HepG2 (cell line): ENCODE data around the gene DDX46. TPM values are rescaled to one million over a fixed set of nuclear protein-coding genes. Genes with fewer than 3 reads are reported as not detected.

Source experiments
- AGO2 ChIP-seq: fragments of 200-400 bp; formaldehyde crosslinking; optimal IDR thresholded peaks from 2 replicates; pipeline ENCODE3; 2017; ENCODE audit warnings: mild to moderate bottlenecking, low read depth, low read length, moderate library complexity
- ARID2 ChIP-seq: sonication (generic); formaldehyde crosslinking; IDR thresholded peaks from 2 replicates; pipeline ENCODE4 v1.8.1; 2022; ENCODE audit warnings: mild to moderate bottlenecking, missing genetic modification reagents, borderline replicate concordance
- ELF1 ChIP-seq: sonication (generic); formaldehyde crosslinking; IDR thresholded peaks from 2 replicates; pipeline ENCODE4 v1.4.0; 2020; ENCODE audit warnings: missing genetic modification reagents
- ISL2 ChIP-seq: sonication (generic); formaldehyde crosslinking; IDR thresholded peaks from 2 replicates; pipeline ENCODE4 v1.5.0; 2020; ENCODE audit warnings: missing genetic modification reagents
- KLF13 ChIP-seq: sonication (generic); formaldehyde crosslinking; IDR thresholded peaks from 2 replicates; pipeline ENCODE4 v1.4.0; 2020; ENCODE audit warnings: mild to moderate bottlenecking, missing genetic modification reagents
- MIXL1 ChIP-seq: IDR thresholded peaks from 2 replicates; pipeline ENCODE4 v1.6.1; 2016
- PBX3 ChIP-seq: sonication (generic); formaldehyde crosslinking; IDR thresholded peaks from 2 replicates; pipeline ENCODE4 v1.8.1; 2023; ENCODE audit warnings: missing genetic modification reagents, inconsistent platforms, borderline replicate concordance
- SIX1 ChIP-seq: sonication (generic); formaldehyde crosslinking; IDR thresholded peaks from 2 replicates; pipeline ENCODE4 v1.4.0; 2020; ENCODE audit warnings: missing genetic modification reagents, borderline replicate concordance
- THAP11 ChIP-seq: IDR thresholded peaks from 2 replicates; pipeline ENCODE4 v1.6.1; 2016; ENCODE audit warnings: missing biosample characterization, missing genetic modification reagents
- ZNF619 ChIP-seq: sonication (generic); formaldehyde crosslinking; IDR thresholded peaks from 2 replicates; pipeline ENCODE4 v1.4.0; 2020; ENCODE audit warnings: mild to moderate bottlenecking, missing genetic modification reagents
- ZNF660 ChIP-seq: sonication (generic); formaldehyde crosslinking; IDR thresholded peaks from 2 replicates; pipeline ENCODE4 v1.5.1; 2020; ENCODE audit warnings: mild to moderate bottlenecking, low read depth, missing genetic modification reagents, borderline replicate concordance
- ZNF891 ChIP-seq: sonication (generic); formaldehyde crosslinking; IDR thresholded peaks from 2 replicates; pipeline ENCODE4 v1.5.0; 2020; ENCODE audit warnings: mild to moderate bottlenecking, missing genetic modification reagents
- ZSCAN25 ChIP-seq: sonication (generic); formaldehyde crosslinking; IDR thresholded peaks from 2 replicates; pipeline ENCODE4 v1.8.0; 2022; ENCODE audit warnings: mild to moderate bottlenecking, missing genetic modification reagents
- polyA plus RNA-seq, 8 experiments: library from polyadenylated mRNA; depleted of rRNA in 3 of 8; stranded (reverse) in 7 of 8; unstranded in 1 of 8; fragments of >200 nt; fragmentation: Illumina TruSeq in 4 of 8; extraction: Trizol in 4 of 8; gene quantifications; 2 replicates each; pipeline versions ENCODE4 v1.2.1 to v1.2.3, GENCODE V29; 2011 to 2016; ENCODE audit warnings: low read depth in 4 of 8, missing spikeins in 1 of 8, mixed read lengths in 1 of 8; ENCODE audit not compliant: insufficient read depth in 1 of 8
- total RNA-seq, 5 experiments: library from RNA; depleted of rRNA; stranded (reverse); fragments of >200 nt; fragmentation: Illumina TruSeq; extraction: Trizol; gene quantifications; 2 replicates each; pipeline ENCODE4 v1.2.3, GENCODE V29; 2016; ENCODE audit warnings: low read depth in 1 of 5
- TF ChIP-seq, protein P1 (sequence below): sonication (generic); formaldehyde crosslinking; conservative IDR thresholded peaks from 2 replicates; pipeline ENCODE4 v1.8.0; 2022; ENCODE audit warnings: missing genetic modification reagents
- TF ChIP-seq, protein P2 (sequence below): sonication (generic); formaldehyde crosslinking; IDR thresholded peaks from 2 replicates; pipeline ENCODE4 v1.5.1; 2020; ENCODE audit warnings: mild to moderate bottlenecking, moderate library complexity, missing genetic modification reagents
- TF ChIP-seq, protein P3 (sequence below): sonication (generic); formaldehyde crosslinking; IDR thresholded peaks from 2 replicates; pipeline ENCODE4 v1.5.1; 2020; ENCODE audit warnings: missing genetic modification reagents, mild to moderate bottlenecking, borderline replicate concordance
- TF ChIP-seq, protein P4 (sequence below): sonication (generic); formaldehyde crosslinking; IDR thresholded peaks from 2 replicates; pipeline ENCODE4 v1.5.1; 2020; ENCODE audit warnings: mild to moderate bottlenecking, missing genetic modification reagents

DDX46 gene
- total and polyA plus RNA-seq, 2 of the 13 experiments (the other 11 are each of a cell fraction or from before 2014, with no cell fraction given): 27.3 to 59.3 TPM

GRCh38 chr5:134758504-134759341, at the start of gene DDX46 (continued):
- TF ChIP-seq PBX3 (no peak), MIXL1 (peak; percentile 92), ELF1 (CRISPR knock-in tag) (peak; percentile 89), AGO2 (peak; percentile 90), ZSCAN25 (CRISPR knock-in tag) (no peak), KLF13 (CRISPR knock-in tag) (no peak), ISL2 (peak; percentile 88), ZNF619 (CRISPR knock-in tag) (peak; percentile 95), SIX1 (CRISPR knock-in tag) (peak; percentile 49; the same call in 1 of the 2 replicates), THAP11 (CRISPR knock-in tag) (peak; percentile 94), ARID2 (CRISPR knock-in tag) (0 out of 2 replicates have a peak, but pooled peaks have one; percentile 51), ZNF891 (CRISPR knock-in tag) (peak; percentile 94), ZNF660 (CRISPR knock-in tag) (no peak)
- TF ChIP-seq, protein P1, sequence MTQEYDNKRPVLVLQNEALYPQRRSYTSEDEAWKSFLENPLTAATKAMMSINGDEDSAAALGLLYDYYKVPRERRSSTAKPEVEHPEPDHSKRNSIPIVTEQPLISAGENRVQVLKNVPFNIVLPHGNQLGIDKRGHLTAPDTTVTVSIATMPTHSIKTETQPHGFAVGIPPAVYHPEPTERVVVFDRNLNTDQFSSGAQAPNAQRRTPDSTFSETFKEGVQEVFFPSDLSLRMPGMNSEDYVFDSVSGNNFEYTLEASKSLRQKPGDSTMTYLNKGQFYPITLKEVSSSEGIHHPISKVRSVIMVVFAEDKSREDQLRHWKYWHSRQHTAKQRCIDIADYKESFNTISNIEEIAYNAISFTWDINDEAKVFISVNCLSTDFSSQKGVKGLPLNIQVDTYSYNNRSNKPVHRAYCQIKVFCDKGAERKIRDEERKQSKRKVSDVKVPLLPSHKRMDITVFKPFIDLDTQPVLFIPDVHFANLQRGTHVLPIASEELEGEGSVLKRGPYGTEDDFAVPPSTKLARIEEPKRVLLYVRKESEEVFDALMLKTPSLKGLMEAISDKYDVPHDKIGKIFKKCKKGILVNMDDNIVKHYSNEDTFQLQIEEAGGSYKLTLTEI: no peak
- TF ChIP-seq, protein P2, sequence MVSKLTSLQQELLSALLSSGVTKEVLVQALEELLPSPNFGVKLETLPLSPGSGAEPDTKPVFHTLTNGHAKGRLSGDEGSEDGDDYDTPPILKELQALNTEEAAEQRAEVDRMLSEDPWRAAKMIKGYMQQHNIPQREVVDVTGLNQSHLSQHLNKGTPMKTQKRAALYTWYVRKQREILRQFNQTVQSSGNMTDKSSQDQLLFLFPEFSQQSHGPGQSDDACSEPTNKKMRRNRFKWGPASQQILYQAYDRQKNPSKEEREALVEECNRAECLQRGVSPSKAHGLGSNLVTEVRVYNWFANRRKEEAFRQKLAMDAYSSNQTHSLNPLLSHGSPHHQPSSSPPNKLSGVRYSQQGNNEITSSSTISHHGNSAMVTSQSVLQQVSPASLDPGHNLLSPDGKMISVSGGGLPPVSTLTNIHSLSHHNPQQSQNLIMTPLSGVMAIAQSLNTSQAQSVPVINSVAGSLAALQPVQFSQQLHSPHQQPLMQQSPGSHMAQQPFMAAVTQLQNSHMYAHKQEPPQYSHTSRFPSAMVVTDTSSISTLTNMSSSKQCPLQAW: peak; percentile 96
- TF ChIP-seq, protein P3, sequence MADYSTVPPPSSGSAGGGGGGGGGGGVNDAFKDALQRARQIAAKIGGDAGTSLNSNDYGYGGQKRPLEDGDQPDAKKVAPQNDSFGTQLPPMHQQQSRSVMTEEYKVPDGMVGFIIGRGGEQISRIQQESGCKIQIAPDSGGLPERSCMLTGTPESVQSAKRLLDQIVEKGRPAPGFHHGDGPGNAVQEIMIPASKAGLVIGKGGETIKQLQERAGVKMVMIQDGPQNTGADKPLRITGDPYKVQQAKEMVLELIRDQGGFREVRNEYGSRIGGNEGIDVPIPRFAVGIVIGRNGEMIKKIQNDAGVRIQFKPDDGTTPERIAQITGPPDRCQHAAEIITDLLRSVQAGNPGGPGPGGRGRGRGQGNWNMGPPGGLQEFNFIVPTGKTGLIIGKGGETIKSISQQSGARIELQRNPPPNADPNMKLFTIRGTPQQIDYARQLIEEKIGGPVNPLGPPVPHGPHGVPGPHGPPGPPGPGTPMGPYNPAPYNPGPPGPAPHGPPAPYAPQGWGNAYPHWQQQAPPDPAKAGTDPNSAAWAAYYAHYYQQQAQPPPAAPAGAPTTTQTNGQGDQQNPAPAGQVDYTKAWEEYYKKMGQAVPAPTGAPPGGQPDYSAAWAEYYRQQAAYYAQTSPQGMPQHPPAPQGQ (CRISPR knock-in tag): no peak
- TF ChIP-seq, protein P4, sequence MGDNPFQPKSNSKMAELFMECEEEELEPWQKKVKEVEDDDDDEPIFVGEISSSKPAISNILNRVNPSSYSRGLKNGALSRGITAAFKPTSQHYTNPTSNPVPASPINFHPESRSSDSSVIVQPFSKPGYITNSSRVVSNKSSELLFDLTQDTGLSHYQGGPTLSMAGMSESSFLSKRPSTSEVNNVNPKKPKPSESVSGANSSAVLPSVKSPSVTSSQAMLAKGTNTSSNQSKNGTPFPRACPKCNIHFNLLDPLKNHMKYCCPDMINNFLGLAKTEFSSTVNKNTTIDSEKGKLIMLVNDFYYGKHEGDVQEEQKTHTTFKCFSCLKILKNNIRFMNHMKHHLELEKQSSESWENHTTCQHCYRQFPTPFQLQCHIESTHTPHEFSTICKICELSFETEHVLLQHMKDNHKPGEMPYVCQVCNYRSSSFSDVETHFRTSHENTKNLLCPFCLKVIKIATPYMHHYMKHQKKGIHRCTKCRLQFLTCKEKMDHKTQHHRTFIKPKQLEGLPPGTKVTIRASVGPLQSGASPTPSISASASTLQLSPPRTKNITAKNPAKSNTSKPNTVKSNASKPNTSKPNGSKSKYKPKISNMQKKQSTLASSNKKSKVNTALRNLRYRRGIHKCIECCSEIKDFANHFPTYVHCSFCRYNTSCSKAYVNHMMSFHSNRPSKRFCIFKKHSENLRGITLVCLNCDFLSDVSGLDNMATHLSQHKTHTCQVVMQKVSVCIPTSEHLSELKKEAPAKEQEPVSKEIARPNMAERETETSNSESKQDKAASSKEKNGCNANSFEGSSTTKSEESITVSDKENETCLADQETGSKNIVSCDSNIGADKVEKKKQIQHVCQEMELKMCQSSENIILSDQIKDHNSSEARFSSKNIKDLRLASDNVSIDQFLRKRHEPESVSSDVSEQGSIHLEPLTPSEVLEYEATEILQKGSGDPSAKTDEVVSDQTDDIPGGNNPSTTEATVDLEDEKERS (CRISPR knock-in tag): peak; percentile 94
